Neural progenitor cell (in vitro differentiated cells): ENCODE results near the gene PGAP3.
"Not testable (repeated sequence)": the region's sequence is repeated elsewhere in the genome, so short reads cannot be mapped to it uniquely, and the experiment has no call there.

ENCODE experiments used
- CTCF ChIP-seq: fragments of 200-600 bp; sonication (generic); IDR thresholded peaks from 2 replicates; pipeline ENCODE4 v1.5.1; 2017; ENCODE audit warnings: antibody characterized with exemption, mild to moderate bottlenecking
- EZH2 ChIP-seq: fragments of 200-600 bp; sonication (generic); IDR thresholded peaks from 2 replicates; pipeline ENCODE4 v1.6.1; 2017; ENCODE audit warnings: antibody characterized with exemption, mild to moderate bottlenecking, moderate library complexity

DNA sequence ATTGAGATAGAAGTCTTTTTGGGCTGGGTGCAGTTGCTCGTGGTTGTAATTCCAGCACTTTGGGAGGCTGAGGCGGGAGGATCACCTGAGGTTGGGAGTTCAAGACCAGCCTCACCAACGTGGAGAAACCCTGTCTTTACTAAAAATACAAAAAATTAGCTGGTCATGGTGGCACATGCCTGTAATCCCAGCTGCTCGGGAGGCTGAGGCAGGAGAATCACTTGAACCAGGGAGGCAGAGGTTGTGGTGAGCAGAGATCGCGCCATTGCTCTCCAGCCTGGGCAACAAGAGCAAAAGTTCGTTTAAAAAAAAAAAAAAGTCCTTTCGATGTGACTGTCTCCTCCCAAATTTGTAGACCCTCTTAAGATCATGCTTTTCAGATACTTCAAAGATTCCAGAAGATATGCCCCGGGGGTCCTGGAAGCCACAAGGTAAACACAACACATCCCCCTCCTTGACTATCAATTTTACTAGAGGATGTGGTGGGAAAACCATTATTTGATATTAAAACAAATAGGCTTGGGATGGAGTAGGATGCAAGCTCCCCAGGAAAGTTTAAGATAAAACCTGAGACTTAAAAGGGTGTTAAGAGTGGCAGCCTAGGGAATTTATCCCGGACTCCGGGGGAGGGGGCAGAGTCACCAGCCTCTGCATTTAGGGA lies 11.4 kb upstream of the PGAP3 start:
- not testable (repeated sequence) for TF ChIP-seq CTCF, EZH2
